Measurements from ENCODE around the gene GNAO1. TPM values are rescaled to one million over a fixed set of nuclear protein-coding genes. Genes with fewer than 3 reads are reported as not detected.

The GNAO1 gene
- total RNA-seq, 1 donor from 2014 or later: 15.4 TPM

GRCh38 chr16:56221995-56222394 is 30.7 kb downstream of the GNAO1 start:
- intact Hi-C loops (cut with micrococcal nuclease): no loop called here
- TF ChIP-seq, protein P1, sequence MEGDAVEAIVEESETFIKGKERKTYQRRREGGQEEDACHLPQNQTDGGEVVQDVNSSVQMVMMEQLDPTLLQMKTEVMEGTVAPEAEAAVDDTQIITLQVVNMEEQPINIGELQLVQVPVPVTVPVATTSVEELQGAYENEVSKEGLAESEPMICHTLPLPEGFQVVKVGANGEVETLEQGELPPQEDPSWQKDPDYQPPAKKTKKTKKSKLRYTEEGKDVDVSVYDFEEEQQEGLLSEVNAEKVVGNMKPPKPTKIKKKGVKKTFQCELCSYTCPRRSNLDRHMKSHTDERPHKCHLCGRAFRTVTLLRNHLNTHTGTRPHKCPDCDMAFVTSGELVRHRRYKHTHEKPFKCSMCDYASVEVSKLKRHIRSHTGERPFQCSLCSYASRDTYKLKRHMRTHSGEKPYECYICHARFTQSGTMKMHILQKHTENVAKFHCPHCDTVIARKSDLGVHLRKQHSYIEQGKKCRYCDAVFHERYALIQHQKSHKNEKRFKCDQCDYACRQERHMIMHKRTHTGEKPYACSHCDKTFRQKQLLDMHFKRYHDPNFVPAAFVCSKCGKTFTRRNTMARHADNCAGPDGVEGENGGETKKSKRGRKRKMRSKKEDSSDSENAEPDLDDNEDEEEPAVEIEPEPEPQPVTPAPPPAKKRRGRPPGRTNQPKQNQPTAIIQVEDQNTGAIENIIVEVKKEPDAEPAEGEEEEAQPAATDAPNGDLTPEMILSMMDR (IDR thresholded peaks at IDR 0.05; ENCODE audit: borderline replicate concordance): no peak

GRCh38 chr16:56222474-56222997 is 31.2 kb downstream of the GNAO1 start:
- H3K4me1 ChIP-seq: peaks cover 15% of the 10 kb centered on the region
- no peak overlapping the region for H3K4me3 ChIP-seq
- intact Hi-C loops (cut with micrococcal nuclease): no loop called here
- TF ChIP-seq, protein P1 (IDR thresholded peaks at IDR 0.05; ENCODE audit: borderline replicate concordance): no peak
- no peaks in the 10 kb centered on the region for H3K9me3 ChIP-seq (replicated peaks)
- H3K27ac ChIP-seq (replicated peaks): no peak overlapping the region
- DNase-seq: no peak
- H3K36me3 ChIP-seq: no peaks in the 10 kb centered on the region
- no peaks in the 10 kb centered on the region for H3K27me3 ChIP-seq (ENCODE audit: low read depth)

More at GRCh38 chr16:56221995-56222394, 30.7 kb downstream of the GNAO1 start:
- no peak overlapping the region for H3K27ac ChIP-seq (replicated peaks)
- H3K36me3 ChIP-seq: no peaks in the 10 kb centered on the region
- no peak for DNase-seq
- peaks cover 15% of the 10 kb centered on the region for H3K4me1 ChIP-seq
- no peaks in the 10 kb centered on the region for H3K9me3 ChIP-seq (replicated peaks)
- no peak overlapping the region for H3K4me3 ChIP-seq
- no peaks in the 10 kb centered on the region for H3K27me3 ChIP-seq (ENCODE audit: low read depth)

DNA sequence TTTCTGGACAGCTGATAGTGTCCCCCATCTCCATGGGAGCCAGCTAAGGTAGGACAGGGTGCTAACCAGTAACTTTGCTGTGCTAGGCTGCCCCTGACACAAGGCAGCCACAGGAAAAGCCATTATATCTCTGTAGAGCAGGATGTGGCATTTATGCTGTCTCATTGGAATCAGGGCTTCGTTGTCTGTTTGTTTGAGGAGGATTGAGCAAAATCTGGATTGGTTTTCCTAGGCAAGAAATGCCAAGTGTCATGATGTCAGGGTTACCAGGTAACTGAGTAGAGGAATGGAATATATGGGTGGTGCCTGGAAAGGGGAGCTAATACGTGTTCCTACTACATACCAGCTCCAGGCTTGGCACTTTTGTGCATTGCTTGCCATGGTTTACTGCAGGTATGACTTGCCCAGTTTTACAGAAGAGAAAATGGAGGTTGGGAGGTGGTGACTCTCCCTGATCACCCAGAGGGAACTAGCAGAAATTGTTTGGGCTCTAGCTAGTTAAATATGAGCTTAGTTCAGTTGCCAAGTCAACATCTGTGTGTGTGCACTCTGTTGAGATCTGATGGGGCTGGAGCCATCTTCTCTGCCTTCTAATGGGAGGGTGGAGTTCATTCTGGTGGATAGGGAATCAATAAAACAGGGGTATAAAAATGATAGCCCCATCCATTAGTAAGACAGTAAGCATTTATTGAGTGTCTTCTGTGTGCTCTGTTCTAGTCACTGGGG is 33.9 kb downstream of the GNAO1 start:
- intact Hi-C loops (cut with micrococcal nuclease): no loop called here
- H3K4me3 ChIP-seq: no peak overlapping the region
- TF ChIP-seq, protein P1 (IDR thresholded peaks at IDR 0.05; ENCODE audit: borderline replicate concordance): no peak

GRCh38 chr16:56226187-56226586 is 34.9 kb downstream of the GNAO1 start:
- intact Hi-C loops (cut with micrococcal nuclease): no loop called here
- no peak for DNase-seq
- H3K27ac ChIP-seq (replicated peaks): no peak overlapping the region
- no peaks in the 10 kb centered on the region for H3K27me3 ChIP-seq (ENCODE audit: low read depth)
- H3K4me3 ChIP-seq: no peak overlapping the region
- H3K4me1 ChIP-seq: peaks cover 15% of the 10 kb centered on the region
- TF ChIP-seq, protein P1 (IDR thresholded peaks at IDR 0.05; ENCODE audit: borderline replicate concordance): no peak
- H3K36me3 ChIP-seq: no peaks in the 10 kb centered on the region
- H3K9me3 ChIP-seq (replicated peaks): no peaks in the 10 kb centered on the region

More for the DNA sequence above, 33.9 kb downstream of the GNAO1 start:
- Histone ChIP-seq H3K27ac (replicated peaks) (no peak overlapping the region), H3K4me1 (peaks cover 15% of the 10 kb centered on the region), H3K27me3 (ENCODE audit: low read depth) (no peaks in the 10 kb centered on the region), H3K9me3 (replicated peaks) (no peaks in the 10 kb centered on the region), H3K36me3 (no peaks in the 10 kb centered on the region)
- DNase-seq: no peak

DNA sequence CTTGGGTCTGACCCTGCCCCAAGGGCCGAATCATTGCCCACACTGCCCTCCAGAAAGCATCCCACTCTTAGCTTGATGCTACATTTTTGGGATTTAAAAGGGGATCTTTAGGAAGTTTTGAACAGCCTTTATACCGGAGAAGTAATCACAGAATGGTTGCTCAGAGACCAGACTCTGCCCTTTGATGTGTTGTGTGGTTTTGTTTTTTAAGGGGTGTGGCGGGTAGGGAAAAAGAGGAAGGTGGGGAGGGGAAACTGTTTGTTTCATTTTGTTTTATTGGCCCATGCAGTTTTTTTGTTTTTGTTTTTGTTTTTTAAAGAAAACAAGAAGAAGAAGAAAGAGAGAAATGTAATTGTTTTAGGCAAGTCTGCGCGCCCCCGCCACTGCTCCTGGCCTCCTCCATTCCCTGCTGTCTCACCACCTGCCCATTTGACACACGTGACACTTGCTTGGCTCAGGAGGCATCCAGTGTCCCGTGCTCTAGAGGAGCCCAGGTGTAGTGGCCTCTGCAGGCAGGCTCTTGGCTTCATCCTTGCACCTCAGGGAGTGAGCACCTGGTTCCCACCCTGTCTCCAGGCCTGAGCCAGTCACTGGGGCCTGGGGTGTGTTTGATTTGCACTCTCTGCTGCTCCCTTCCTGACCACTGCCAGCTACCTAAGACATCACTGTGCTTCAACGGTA is 35.7 kb downstream of the GNAO1 start:
- Histone ChIP-seq H3K4me3 (no peak overlapping the region), H3K27me3 (ENCODE audit: low read depth) (no peaks in the 10 kb centered on the region), H3K27ac (replicated peaks) (no peak overlapping the region), H3K36me3 (no peaks in the 10 kb centered on the region), H3K4me1 (peaks cover 15% of the 10 kb centered on the region), H3K9me3 (replicated peaks) (no peaks in the 10 kb centered on the region)
- no peak for DNase-seq
- intact Hi-C loops (cut with micrococcal nuclease): no loop called here
- TF ChIP-seq, protein P1 (IDR thresholded peaks at IDR 0.05; ENCODE audit: borderline replicate concordance): no peak

Data from left ventricle myocardium inferior (tissue), 1 donor.